H1 (cell line): ENCODE results near the gene C19orf53. TPM values are rescaled to one million over a fixed set of nuclear protein-coding genes. Genes with fewer than 3 reads are reported as not detected.

ENCODE experiments used
- CTCF ChIA-PET: fragments of 300-600 bp; sonication (Branson Sonifier 250); formaldehyde crosslinking; loops from one replicate; lab custom pipeline; 2021; ENCODE audit not compliant: partially characterized antibody; lab: Charles Lee
- POLR2A ChIA-PET: fragments of 300-600 bp; sonication (Branson Sonifier 250); formaldehyde crosslinking; loops from one replicate; lab custom pipeline; 2021; ENCODE audit warnings: inconsistent platforms; ENCODE audit not compliant: partially characterized antibody; lab: Charles Lee
- DNase-seq, 2 experiments: peaks; one replicate each; pipeline versions ENCODE4 v3.0.0 to v3.0.0-alpha.2; 2010 to 2022; ENCODE audit warnings: low spot score in 2 of 2, low read depth in 1 of 2, mixed read lengths in 1 of 2
- FAIRE-seq: peaks from 2 replicates; lab custom pipeline; 2011; peaks lifted over from hg19 to GRCh38; lab: Jason Lieb, UNC
- H2AFZ ChIP-seq: 2 replicates; pipeline ENCODE4 v1.8.1; 2012; ENCODE audit warnings: low read length, inconsistent platforms
- H2AK5ac ChIP-seq: 2 replicates; pipeline ENCODE4 v1.6.1; 2013; ENCODE audit warnings: low read depth, low read length
- H2BK120ac ChIP-seq: replicated peaks from 2 replicates; pipeline ENCODE3; 2013; ENCODE audit warnings: low read depth, low read length, inconsistent platforms
- H2BK12ac ChIP-seq: 2 replicates; pipeline ENCODE4 v1.6.1; 2013; ENCODE audit warnings: low read depth, low read length
- H2BK15ac ChIP-seq: 2 replicates; pipeline ENCODE4 v1.6.1; 2013; ENCODE audit warnings: low read length
- H2BK20ac ChIP-seq: 2 replicates; pipeline ENCODE4 v1.6.1; 2013; ENCODE audit warnings: low read length
- H2BK5ac ChIP-seq: 2 replicates; pipeline ENCODE4 v1.6.1; 2013; ENCODE audit warnings: low read depth, low read length
- H3K14ac ChIP-seq: 2 replicates; pipeline ENCODE4 v1.6.1; 2013; ENCODE audit warnings: inconsistent platforms; ENCODE audit not compliant: insufficient read length
- H3K18ac ChIP-seq: 2 replicates; pipeline ENCODE4 v1.6.1; 2013; ENCODE audit warnings: low read length; ENCODE audit errors: extremely low read depth
- H3K23ac ChIP-seq: 2 replicates; pipeline ENCODE4 v1.6.1; 2013; ENCODE audit warnings: inconsistent platforms; ENCODE audit not compliant: insufficient read length
- H3K23me2 ChIP-seq: 2 replicates; pipeline ENCODE4 v1.6.1; 2013; ENCODE audit warnings: low read depth, low read length
- H3K27ac ChIP-seq: 2 replicates; pipeline ENCODE4 v1.6.1; 2011; ENCODE audit warnings: low read depth, low read length, inconsistent platforms
- H3K27me3 ChIP-seq, 4 experiments: replicated peaks in 1 of 4; 1 replicate in 1 of 4; 2 replicates in 3 of 4; pipeline versions ENCODE4 v1.6.1 to v1.8.1; 2011 to 2013; ENCODE audit warnings: low read length in 3 of 4, mild to moderate bottlenecking in 3 of 4, inconsistent platforms in 2 of 4, mixed read lengths in 2 of 4, moderate library complexity in 1 of 4; ENCODE audit not compliant: control insufficient read depth in 3 of 4, insufficient read depth in 3 of 4; ENCODE audit errors: extremely low read depth in 1 of 4
- H3K36me3 ChIP-seq, 4 experiments: 2 replicates each; pipeline versions ENCODE4 v1.6.1 to v1.8.1; 2011 to 2013; ENCODE audit warnings: mild to moderate bottlenecking in 4 of 4, low read length in 3 of 4, moderate library complexity in 2 of 4, control low read depth in 1 of 4, inconsistent platforms in 1 of 4; ENCODE audit not compliant: insufficient read depth in 4 of 4, control insufficient read depth in 2 of 4
- H3K4ac ChIP-seq: replicated peaks from 2 replicates; pipeline ENCODE3; 2013; ENCODE audit warnings: low read length, low read depth, mixed read lengths, inconsistent platforms; ENCODE audit not compliant: insufficient read length
- H3K4me1 ChIP-seq, 4 experiments: replicated peaks in 1 of 4; 1 replicate in 1 of 4; 2 replicates in 3 of 4; pipeline versions ENCODE4 v1.6.1 to v1.8.1; 2011 to 2013; ENCODE audit warnings: low read length in 3 of 4, inconsistent platforms in 2 of 4, mixed read lengths in 1 of 4; ENCODE audit not compliant: insufficient read depth in 4 of 4, control insufficient read depth in 3 of 4
- H3K4me2 ChIP-seq, 2 experiments: 2 replicates each; pipeline versions ENCODE4 v1.6.1 to v1.8.1; 2011 to 2013; ENCODE audit warnings: low read depth in 2 of 2, low read length in 2 of 2, control low read depth in 1 of 2, inconsistent platforms in 1 of 2, mild to moderate bottlenecking in 1 of 2; ENCODE audit not compliant: insufficient read depth in 1 of 2
- H3K4me3 ChIP-seq, 4 experiments: fragments of 200-600, 300-600 bp in 1 of 4; sonication (generic), shearing (Covaris generic), sonication (Bioruptor Twin) in 1 of 4; 2 replicates each; pipeline versions ENCODE4 v1.5.1 to v1.8.1; 2011 to 2016; ENCODE audit warnings: low read length in 4 of 4, low read depth in 3 of 4, control low read depth in 2 of 4, inconsistent platforms in 2 of 4, mild to moderate bottlenecking in 2 of 4, mixed read lengths in 1 of 4, moderate library complexity in 1 of 4; ENCODE audit not compliant: insufficient read depth in 2 of 4; ENCODE audit errors: extremely low read depth in 1 of 4
- H3K56ac ChIP-seq: replicated peaks from 2 replicates; pipeline ENCODE3; 2013; ENCODE audit warnings: low read depth, mild to moderate bottlenecking, mixed read lengths, low read length, inconsistent platforms; ENCODE audit not compliant: insufficient read length
- H3K79me1 ChIP-seq: 2 replicates; pipeline ENCODE4 v1.6.1; 2013; ENCODE audit warnings: low read depth, low read length, control low read depth
- H3K79me2 ChIP-seq, 2 experiments: 2 replicates each; pipeline versions ENCODE4 v1.6.1 to v1.8.1; 2012 to 2013; ENCODE audit warnings: low read length in 2 of 2, mild to moderate bottlenecking in 2 of 2, inconsistent platforms in 1 of 2; ENCODE audit not compliant: insufficient read depth in 2 of 2, control insufficient read depth in 1 of 2
- H3K9ac ChIP-seq, 4 experiments: replicated peaks in 1 of 4; 1 replicate in 1 of 4; 2 replicates in 3 of 4; pipeline versions ENCODE4 v1.6.1 to v1.8.1; 2011 to 2013; ENCODE audit warnings: low read depth in 3 of 4, low read length in 3 of 4, control low read depth in 2 of 4, mild to moderate bottlenecking in 2 of 4, moderate library complexity in 2 of 4, inconsistent platforms in 1 of 4; ENCODE audit errors: extremely low read depth in 1 of 4
- H3K9me3 ChIP-seq, 2 experiments: 2 replicates each; pipeline versions ENCODE4 v1.6.1 to v1.8.1; 2012 to 2013; ENCODE audit warnings: mild to moderate bottlenecking in 2 of 2, moderate library complexity in 2 of 2, control low read depth in 1 of 2, inconsistent platforms in 1 of 2, low read depth in 1 of 2, low read length in 1 of 2, mixed read lengths in 1 of 2; ENCODE audit not compliant: insufficient read depth in 2 of 2
- H4K20me1 ChIP-seq, 2 experiments: replicated peaks in 1 of 2; 2 replicates each; pipeline versions ENCODE3 to v1.8.1; 2011 to 2013; ENCODE audit warnings: inconsistent platforms in 2 of 2, low read length in 2 of 2, mild to moderate bottlenecking in 1 of 2; ENCODE audit not compliant: insufficient read depth in 2 of 2, control insufficient read depth in 1 of 2
- H4K5ac ChIP-seq: 2 replicates; pipeline ENCODE4 v1.6.1; 2013; ENCODE audit warnings: low read length, low read depth, mixed read lengths, inconsistent platforms; ENCODE audit not compliant: insufficient read length
- H4K8ac ChIP-seq: 2 replicates; pipeline ENCODE4 v1.8.0; 2013; ENCODE audit warnings: mild to moderate bottlenecking, moderate library complexity, low read length, inconsistent platforms; ENCODE audit not compliant: insufficient read depth; ENCODE audit errors: extremely low read depth
- H4K91ac ChIP-seq: replicated peaks from 2 replicates; pipeline ENCODE3; 2013; ENCODE audit warnings: low read length, mixed read lengths, inconsistent platforms; ENCODE audit not compliant: insufficient read length
- ASH2L ChIP-seq: fragments of 200-600, 300-600 bp; sonication (generic); IDR thresholded peaks from one replicate; pipeline ENCODE4 v1.7.1; 2017; ENCODE audit warnings: low read length
- KDM1A ChIP-seq: fragments of 200-600, 300-600 bp; sonication (generic); IDR thresholded peaks from 2 replicates; pipeline ENCODE4 v1.7.1; 2016; ENCODE audit warnings: mild to moderate bottlenecking, low read length, borderline replicate concordance
- KDM4A ChIP-seq: IDR thresholded peaks from one replicate; pipeline ENCODE4 v1.7.1; 2012; ENCODE audit warnings: low read depth, mild to moderate bottlenecking, moderate library complexity, low read length, inconsistent platforms; ENCODE audit not compliant: severe bottlenecking
- PHF8 ChIP-seq: fragments of 200-600 bp; sonication (generic); conservative IDR thresholded peaks from 2 replicates; pipeline ENCODE4 v1.7.1; 2012; ENCODE audit warnings: low read depth, mild to moderate bottlenecking, inconsistent platforms, low read length, moderate library complexity
- RBBP5 ChIP-seq: IDR thresholded peaks from 2 replicates; pipeline ENCODE4 v1.7.1; 2012; ENCODE audit warnings: low read depth, mild to moderate bottlenecking, inconsistent platforms, low read length, moderate library complexity, borderline replicate concordance
- RFX5 ChIP-seq: IDR thresholded peaks from 2 replicates; pipeline ENCODE4 v1.6.1; 2011; ENCODE audit warnings: low read depth, low read length, improper control_type of control experiment, borderline replicate concordance
- RNF2 ChIP-seq: fragments of 200-900, 300-1000 bp; sonication (generic); IDR thresholded peaks from 2 replicates; pipeline ENCODE4 v1.7.1; 2016; ENCODE audit warnings: borderline replicate concordance, low read depth, mild to moderate bottlenecking, antibody characterized with exemption, low read length; ENCODE audit not compliant: poor library complexity, severe bottlenecking; ENCODE audit errors: missing control alignments
- SP4 ChIP-seq: IDR thresholded peaks from 2 replicates; pipeline ENCODE4 v1.6.1; 2012; ENCODE audit warnings: low read length, inconsistent platforms
- TEAD4 ChIP-seq: IDR thresholded peaks from 2 replicates; pipeline ENCODE4 v1.6.1; 2012; ENCODE audit warnings: low read depth, low read length, inconsistent platforms, mixed read lengths
- WGBS, 2 experiments: shearing (Covaris generic) in 1 of 2; methylation state at CpG; one replicate each; pipeline versions ENCODE4 v1.1.6 to v1.1.7; 2013 to 2015; ENCODE audit warnings: low lambda C conversion rate in 2 of 2, mixed read lengths in 2 of 2, inconsistent platforms in 1 of 2, low coverage in 1 of 2, missing lambda C conversion rate in 1 of 2; ENCODE audit not compliant: insufficient replicate concordance in 2 of 2, insufficient coverage in 1 of 2, insufficient read length in 1 of 2; ENCODE audit errors: extremely low coverage in 1 of 2, missing lambda C conversion rate in 1 of 2; 5-methylcytosine and 5-hydroxymethylcytosine counted together
- polyA plus RNA-seq, 7 experiments: library from polyadenylated mRNA; depleted of rRNA in 3 of 7; stranded (reverse) in 5 of 7; unstranded in 2 of 7; fragments of >200 nt in 5 of 7; fragments of 200-250 nt in 2 of 7; gene quantifications; 1 replicate in 5 of 7; 2 replicates in 1 of 7; 4 replicates in 1 of 7; pipeline versions ENCODE4 v1.2.1 to v1.2.3, GENCODE V29; 2011 to 2013; ENCODE audit warnings: missing spikeins in 2 of 7, mixed read lengths in 2 of 7
- total RNA-seq: library from RNA; stranded (reverse); fragmentation: NEBNext Ultra II Directional; extraction: Animal tissue kit (Norgen Biotek cat#: 25700); gene quantifications from 2 replicates; pipeline ENCODE4 v1.2.1, GENCODE V29; 2021
- TF ChIP-seq, protein P1 (sequence below): IDR thresholded peaks from 2 replicates; pipeline ENCODE4 v1.6.1; 2011; ENCODE audit warnings: low read length, improper control_type of control experiment

Gene C19orf53
- total and polyA plus RNA-seq, 2 of the 8 experiments (the other 6 are each of a cell fraction or from before 2014, with no cell fraction given): 104 to 169 TPM

GRCh38 chr19:13748169-13748828 is 26.0 kb upstream of the C19orf53 start:
- H2AFZ ChIP-seq: 0 out of 2 replicates have a peak overlapping the region, but pooled peaks have one; percentile 13
- 10% methylated on average over 25 of the region's 25 CpGs; no CpG with 5 or more reads in 1 of the 2 experiments for WGBS, 2 experiments
- POLR2A ChIA-PET: interaction anchor here (0.7 to 2.0 kb wide), 13 partner anchors 10 to 208 kb away, joined by 3 to 10 read pairs (median 3); partner anchors contain the start of gene ZSWIM4
- no peak for TF ChIP-seq RBBP5
- TF ChIP-seq KDM1A: 0 out of 2 replicates have a peak, but pooled peaks have one; percentile 7
- TF ChIP-seq RFX5: no peak
- TF ChIP-seq, protein P1, sequence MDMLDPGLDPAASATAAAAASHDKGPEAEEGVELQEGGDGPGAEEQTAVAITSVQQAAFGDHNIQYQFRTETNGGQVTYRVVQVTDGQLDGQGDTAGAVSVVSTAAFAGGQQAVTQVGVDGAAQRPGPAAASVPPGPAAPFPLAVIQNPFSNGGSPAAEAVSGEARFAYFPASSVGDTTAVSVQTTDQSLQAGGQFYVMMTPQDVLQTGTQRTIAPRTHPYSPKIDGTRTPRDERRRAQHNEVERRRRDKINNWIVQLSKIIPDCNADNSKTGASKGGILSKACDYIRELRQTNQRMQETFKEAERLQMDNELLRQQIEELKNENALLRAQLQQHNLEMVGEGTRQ: no peak
- TF ChIP-seq ASH2L: no peak
- TF ChIP-seq TEAD4: no peak
- no peak for TF ChIP-seq RNF2
- no peak for TF ChIP-seq SP4
- TF ChIP-seq PHF8: peak; percentile 16; the same call in 1 of the 2 replicates
- no peak for TF ChIP-seq KDM4A

More at GRCh38 chr19:13748169-13748828, 26.0 kb upstream of the C19orf53 start:
- no peaks in the 10 kb centered on the region; a peak in 1 of 4 replicates for H3K79me2 ChIP-seq
- H2BK120ac ChIP-seq: no peak overlapping the region
- H3K23me2 ChIP-seq: peaks cover 6% of the 10 kb centered on the region; the same call in 1 of the 2 replicates
- peak overlapping the region; percentile 82 for H3K4ac ChIP-seq
- H2BK15ac ChIP-seq: no peak overlapping the region
- no peak overlapping the region for H2BK20ac ChIP-seq
- CTCF ChIA-PET: interaction anchor here (0.6 to 2.0 kb wide), 6 partner anchors 27 to 286 kb away, joined by 3 to 7 read pairs (median 4); no protein-coding TSS in a partner anchor
- no peak overlapping the region for H3K14ac ChIP-seq
- H3K4me1 ChIP-seq: no peaks in the 10 kb centered on the region; a peak in 2 of 7 replicates
- H3K18ac ChIP-seq: no peak overlapping the region; the same call in 1 of the 2 replicates
- peak overlapping the region; percentile 87 to 99 for H3K4me2 ChIP-seq
- no peaks in the 10 kb centered on the region for H4K20me1 ChIP-seq
- peaks cover 0 to 4% (median 2%) of the 10 kb centered on the region in 4 experiments; a peak in 3 of 8 replicates for H3K36me3 ChIP-seq
- peak overlapping the region; percentile 88; the same call in 1 of the 2 replicates for H4K8ac ChIP-seq
- H3K9me3 ChIP-seq: no peaks in the 10 kb centered on the region; a peak in 1 of 4 replicates
- H3K4me3 ChIP-seq: peak overlapping the region; percentile 80 to 97 (median 88)
- H3K27ac ChIP-seq: peak overlapping the region; percentile 44
- no peak overlapping the region for H2BK12ac ChIP-seq
- no peaks in the 10 kb centered on the region for H3K27me3 ChIP-seq
- peak in 1 of 2 experiments; percentile 47 for DNase-seq
- H2AK5ac ChIP-seq: no peak overlapping the region
- peaks cover 2% of the 10 kb centered on the region; the same call in 1 of the 2 replicates for H3K79me1 ChIP-seq
- no peak overlapping the region for H4K91ac ChIP-seq
- peak overlapping the region; percentile 66 to 71 (median 69) for H3K9ac ChIP-seq
- FAIRE-seq: no peak
- H3K56ac ChIP-seq: peak overlapping the region; percentile 3
- no peak overlapping the region for H2BK5ac ChIP-seq
- peak overlapping the region; percentile 29 for H4K5ac ChIP-seq
- no peak overlapping the region for H3K23ac ChIP-seq
